Stimulated activated CD4-positive, alpha-beta T cell treated with anti-CD3 and anti-CD28 coated beads, Interleukin-4, amount 100 ng/mL, for 48 hours (primary cell): ENCODE data around the gene MEIOSIN.
"Not testable (repeated sequence)": the region's sequence is repeated elsewhere in the genome, so short reads cannot be mapped to it uniquely, and the experiment has no call there.

Experiments used
- DNase-seq, 2 donors: peaks; one replicate each; pipeline ENCODE4 v3.0.0-alpha.2; 2020; ENCODE audit warnings: low read depth in 2 of 2

MEIOSIN gene

DNA sequence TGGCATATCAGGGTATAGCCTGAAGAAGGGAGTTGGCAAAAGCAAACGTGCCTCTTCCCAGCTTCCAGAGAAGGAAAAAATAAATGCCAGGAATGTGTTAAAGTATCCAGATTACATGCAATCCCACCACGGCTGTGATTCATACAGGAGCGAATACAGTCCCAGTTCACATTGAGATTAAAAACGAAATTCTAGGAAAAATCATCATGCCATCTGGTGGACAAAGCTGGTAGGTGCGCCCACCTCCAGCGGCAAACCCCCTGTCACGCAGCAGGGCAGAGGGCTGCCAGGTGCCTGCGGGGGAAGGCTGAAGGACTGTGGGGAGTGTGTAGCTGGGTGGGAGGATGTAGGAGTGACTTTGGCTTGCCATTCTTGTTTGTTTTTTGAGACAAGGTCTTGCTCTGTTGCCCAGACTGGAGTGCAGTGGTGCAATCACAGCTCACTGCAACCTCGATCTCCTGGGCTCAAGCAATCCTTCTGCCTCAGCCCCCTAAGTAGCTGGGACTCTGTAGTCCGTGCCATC is 65.8 kb downstream of the MEIOSIN start:
- peak; percentile 38 for DNase-seq

DNA sequence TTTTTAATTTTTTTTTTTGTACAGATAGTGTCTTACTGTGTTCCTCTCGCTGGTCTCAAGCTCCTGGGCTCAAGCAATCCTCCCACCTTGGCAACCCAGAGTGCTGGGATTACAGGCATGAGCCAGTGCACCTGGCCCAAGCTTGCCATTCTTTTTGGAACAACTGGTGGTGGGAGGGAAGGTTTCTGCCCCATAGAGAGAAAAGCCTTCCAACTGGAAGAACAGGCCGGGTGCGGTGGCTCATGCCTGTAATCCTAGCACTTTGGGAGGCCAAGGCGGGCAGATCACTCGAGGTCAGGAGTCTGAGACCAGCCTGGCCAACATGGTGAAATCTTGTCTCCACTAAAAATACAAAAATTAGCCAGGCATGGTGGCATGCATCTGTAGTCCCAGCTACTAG is 66.3 kb downstream of the MEIOSIN start:
- DNase-seq: not testable (repeated sequence)

DNA sequence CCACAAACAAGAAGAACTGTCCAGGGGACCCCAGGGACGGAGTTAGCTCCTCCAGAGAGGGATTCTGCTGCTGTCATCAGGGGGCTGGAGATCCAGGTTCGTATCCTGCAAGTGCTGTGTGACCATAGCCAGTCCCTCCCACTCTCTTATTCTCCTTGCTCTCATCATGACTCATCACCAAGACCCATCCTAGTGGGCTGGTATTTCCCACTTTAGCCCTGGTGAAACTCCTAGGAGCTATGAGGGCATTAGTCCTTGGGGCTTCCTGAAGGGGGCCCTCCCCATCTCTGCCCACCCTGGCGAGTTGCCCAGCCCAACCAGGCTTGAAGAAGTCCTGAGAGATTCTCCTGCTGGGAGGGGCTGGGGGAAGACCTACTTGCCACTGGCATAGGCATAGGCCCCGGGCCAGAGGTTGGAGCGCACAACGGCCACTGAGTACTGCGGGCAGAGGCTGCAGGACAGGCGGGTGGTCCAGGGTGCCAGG is 66.9 kb downstream of the MEIOSIN start:
- DNase-seq: no peak

DNA sequence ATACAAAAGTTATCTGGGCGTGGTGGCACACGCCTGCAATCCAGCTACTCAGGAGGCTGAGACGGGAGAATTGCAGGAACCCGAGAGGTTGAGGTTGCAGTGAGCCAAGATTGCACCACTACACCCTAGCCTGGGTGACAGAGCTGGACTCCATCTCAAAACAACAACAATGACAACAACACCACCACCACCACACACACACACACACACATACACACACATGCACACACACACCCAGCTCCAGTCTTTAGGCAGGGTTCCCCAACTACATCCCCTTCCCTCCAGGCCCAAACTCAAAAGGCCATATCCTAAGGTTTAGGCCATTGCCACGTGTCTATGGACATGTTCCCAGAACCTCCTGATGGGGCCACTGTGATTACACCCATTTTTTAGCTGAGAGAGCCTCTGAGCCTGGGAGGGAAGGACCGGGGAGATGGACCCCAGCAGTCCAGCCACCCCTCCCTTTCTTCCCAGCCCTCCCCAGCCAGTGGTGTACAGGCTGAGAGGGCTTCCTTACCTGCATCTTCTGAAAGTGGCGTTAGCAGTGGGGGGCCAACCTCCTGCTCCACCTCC is 68.5 kb downstream of the MEIOSIN start:
- DNase-seq: no peak

DNA sequence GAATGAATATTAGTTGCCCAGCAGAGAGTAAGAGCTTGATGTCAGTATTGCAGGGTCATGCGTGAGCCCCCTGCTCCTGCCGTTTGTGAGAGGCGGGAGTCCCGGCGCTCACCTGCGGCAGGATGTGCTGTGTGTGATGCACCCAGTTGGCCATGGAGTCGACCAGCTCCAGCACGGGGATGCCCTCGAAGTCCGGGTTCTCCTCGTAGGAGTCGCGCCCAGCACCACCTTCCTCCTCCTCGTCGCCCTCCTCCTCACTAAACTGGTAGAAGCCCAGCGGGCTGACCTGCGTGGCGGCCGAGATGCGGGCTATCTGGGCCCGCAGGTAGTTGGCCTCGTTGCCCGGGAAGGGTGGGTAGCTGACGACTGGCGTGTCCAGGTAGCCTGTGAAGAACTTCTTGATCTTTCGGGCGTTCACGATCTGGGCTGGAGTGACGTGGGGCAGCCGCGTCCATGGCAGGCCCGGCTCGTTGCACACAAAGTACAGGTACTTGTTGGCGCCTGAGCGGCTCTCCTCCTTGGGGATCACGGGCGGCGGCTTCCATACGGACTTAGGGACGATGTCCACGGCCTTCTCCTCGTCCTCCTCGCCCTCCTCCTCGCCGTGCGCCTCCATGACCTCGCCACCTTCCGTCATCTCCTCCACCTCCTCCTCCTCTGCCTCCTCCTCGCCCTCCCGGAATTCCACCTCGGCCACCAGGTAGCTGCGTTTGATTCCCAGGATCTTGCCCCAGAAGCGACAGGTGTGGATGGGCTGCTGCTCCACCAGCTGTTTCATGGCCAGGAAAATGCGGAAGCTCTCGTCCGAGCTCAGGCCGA is 71.1 kb downstream of the MEIOSIN start:
- no peak for DNase-seq

DNA sequence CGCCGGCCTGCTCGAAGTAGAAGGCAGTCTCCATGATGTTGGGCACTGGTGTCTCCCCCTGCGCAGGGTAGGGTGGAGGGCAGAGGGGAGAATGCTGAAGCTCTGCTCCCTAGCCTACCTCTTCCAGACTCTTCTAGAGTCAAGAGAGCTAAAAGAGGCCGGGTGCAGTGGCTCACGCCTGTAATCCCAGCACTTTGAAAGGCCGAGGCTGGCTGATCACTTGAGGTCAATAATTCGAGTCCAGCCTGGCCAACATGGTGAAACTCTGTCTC is 71.7 kb downstream of the MEIOSIN start:
- DNase-seq: no peak

DNA sequence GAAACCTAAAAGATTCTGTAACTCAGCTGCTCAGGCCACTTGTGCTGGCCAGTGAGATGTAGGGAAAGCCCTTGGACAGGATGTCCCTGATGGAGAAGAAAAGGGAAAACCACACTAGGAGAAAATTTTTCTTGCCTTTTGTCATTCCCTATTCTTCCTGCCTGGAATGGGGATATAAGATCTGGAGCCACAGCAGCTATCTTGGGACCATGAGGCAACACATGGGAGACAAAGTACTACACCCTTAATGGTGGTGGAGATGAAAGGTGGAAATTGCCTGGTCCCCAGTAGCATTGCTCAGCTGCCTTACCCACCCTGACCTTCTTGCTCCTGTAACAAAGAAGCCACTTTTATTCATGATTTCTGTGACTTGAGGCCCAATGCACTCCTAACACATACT is 72.5 kb downstream of the MEIOSIN start:
- no peak for DNase-seq

DNA sequence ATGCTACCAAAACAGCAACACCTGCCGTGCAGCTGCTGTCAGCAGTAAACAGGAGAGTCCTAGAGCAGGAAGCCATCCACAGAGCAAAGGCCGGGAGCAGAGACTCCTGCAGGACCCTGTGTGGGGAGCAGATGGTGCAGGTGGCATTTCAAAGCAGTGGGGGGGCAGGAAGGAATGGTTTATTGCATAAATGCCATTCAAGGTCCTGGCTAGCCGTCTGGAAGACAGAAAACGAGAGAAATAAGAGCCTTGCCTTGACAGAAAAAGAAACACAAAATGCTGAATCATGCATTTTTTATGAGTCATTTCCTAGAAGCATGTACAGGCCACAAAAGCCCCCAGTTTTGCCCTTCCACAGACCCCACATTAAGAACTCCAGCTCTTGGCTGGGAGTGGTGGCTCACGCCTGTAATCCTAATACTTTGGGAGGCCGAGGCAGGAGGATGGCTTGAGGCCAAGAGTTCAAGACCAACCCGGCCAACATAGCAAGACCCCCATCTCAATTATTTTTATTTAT is 76.5 kb downstream of the MEIOSIN start:
- DNase-seq: no peak

DNA sequence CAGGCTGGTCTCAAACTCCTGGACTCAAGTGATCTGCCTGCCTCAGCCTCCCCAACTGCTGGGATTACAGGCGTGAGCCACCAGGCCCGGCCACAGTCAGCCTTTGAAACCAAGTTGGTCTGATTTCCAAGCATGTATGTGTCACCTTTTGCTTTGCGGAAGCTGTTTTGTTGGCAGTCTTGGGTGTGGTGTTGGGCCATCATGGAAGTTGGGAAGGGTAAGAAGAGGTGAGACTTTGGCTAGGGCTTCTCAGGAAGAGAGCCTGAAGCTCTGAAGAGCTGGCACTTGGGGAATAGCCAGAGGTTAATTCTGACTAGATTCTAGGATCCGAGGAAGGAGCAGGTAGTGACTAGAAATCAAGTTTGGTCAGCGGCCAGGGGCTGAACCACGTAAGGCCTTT is 79.1 kb downstream of the MEIOSIN start:
- DNase-seq: no peak
